Measurements from ENCODE around the gene TDO2.

The TDO2 gene

GRCh38 chr4:155954939-155955338, 51.4 kb downstream of the TDO2 start:
- no peak for DNase-seq

- DNase-seq, result no peak
These were observed 53.0 kb downstream of the TDO2 start for GRCh38 chr4:155956461-155956860.

GRCh38 chr4:155959417-155959816, 55.9 kb downstream of the TDO2 start:
- DNase-seq, result no peak

GRCh38 chr4:155960522-155960921, 57.0 kb downstream of the TDO2 start:
- no peak for DNase-seq

GRCh38 chr4:155961575-155961974, 58.1 kb downstream of the TDO2 start:
- no peak for DNase-seq

- DNase-seq, result no peak
These were observed 59.3 kb downstream of the TDO2 start for GRCh38 chr4:155962767-155963166.

GRCh38 chr4:155964016-155964891, 60.8 kb downstream of the TDO2 start:
- DNase-seq, result no peak

- no peak for DNase-seq
These were observed 62.7 kb downstream of the TDO2 start for GRCh38 chr4:155966171-155966570.

- no peak for DNase-seq
These were observed 63.4 kb downstream of the TDO2 start for GRCh38 chr4:155966731-155967395.

Data from DMS79 (cell line).